Heart left ventricle (tissue), 16 donors: ENCODE results near the gene MED12L. TPM values are rescaled to one million over a fixed set of nuclear protein-coding genes. Genes with fewer than 3 reads are reported as not detected.
"Not testable (repeated sequence)": the region's sequence is repeated elsewhere in the genome, so short reads cannot be mapped to it uniquely, and the experiment has no call there.

Source experiments
- ATAC-seq, 4 donors: fragments of 200-7000 bp; cut with Tn5 transposase; one replicate each; pipeline ENCODE4 v1.9.1; 2020 to 2022; ENCODE audit warnings: moderate library complexity in 4 of 4, mild to moderate bottlenecking in 3 of 4, moderate number of reproducible peaks in 1 of 4
- DNase-seq, 5 donors: peaks; one replicate each; pipeline ENCODE4 v3.0.0-alpha.2; 2020
- H3K27ac ChIP-seq, 12 donors: fragments of 200-600 bp; sonication (generic) in 4 of 12; one replicate each; pipeline versions ENCODE4 v1.5.0 to v1.8.0; 2016 to 2022; ENCODE audit warnings: mild to moderate bottlenecking in 2 of 12
- H3K27me3 ChIP-seq, 9 donors: fragments of 200-600 bp; sonication (generic) in 2 of 9; one replicate each; pipeline versions ENCODE4 v1.5.1 to v1.8.0; 2016 to 2022; ENCODE audit warnings: mild to moderate bottlenecking in 3 of 9
- H3K36me3 ChIP-seq, 9 donors: fragments of 200-600 bp; sonication (generic) in 2 of 9; one replicate each; pipeline versions ENCODE4 v1.5.0 to v1.8.0; 2018 to 2022; ENCODE audit warnings: mild to moderate bottlenecking in 2 of 9
- H3K4me1 ChIP-seq, 12 donors: fragments of 200-600 bp; sonication (generic) in 4 of 12; one replicate each; pipeline versions ENCODE4 v1.5.0 to v1.8.0; 2016 to 2022; ENCODE audit warnings: mild to moderate bottlenecking in 3 of 12
- H3K4me3 ChIP-seq, 12 donors: fragments of 200-600 bp; sonication (generic) in 4 of 12; one replicate each; pipeline versions ENCODE4 v1.5.0 to v1.8.0; 2017 to 2022; ENCODE audit warnings: mild to moderate bottlenecking in 9 of 12, moderate library complexity in 4 of 12
- H3K9me3 ChIP-seq, 12 donors: fragments of 200-600 bp; sonication (generic) in 4 of 12; one replicate each; pipeline versions ENCODE4 v1.5.0 to v1.8.0; 2016 to 2022; ENCODE audit warnings: mild to moderate bottlenecking in 1 of 12
- CTCF ChIP-seq, 12 donors: fragments of 200-600 bp; sonication (generic) in 4 of 12; IDR thresholded peaks; one replicate each; pipeline versions ENCODE4 v1.5.0 to v1.8.0; 2018 to 2022; ENCODE audit warnings: antibody characterized with exemption in 12 of 12, mild to moderate bottlenecking in 5 of 12
- POLR2A ChIP-seq, 2 donors: fragments of 450-650 bp; IDR thresholded peaks; one replicate each; pipeline ENCODE4 v1.6.1; 2017; ENCODE audit warnings: antibody characterized with exemption in 2 of 2, mild to moderate bottlenecking in 2 of 2, moderate library complexity in 2 of 2
- WGBS, 4 donors: extraction: QIAGEN DNeasy Blood & Tissue Kit in 2 of 4; methylation state at CpG; one replicate each; pipeline versions ENCODE4 v1.1.5 to v1.1.7; 2013 to 2018; 5-methylcytosine and 5-hydroxymethylcytosine counted together
- intact Hi-C, 10 donors: fragments of 100-400 bp; cut with DNase I; formaldehyde crosslinking; loops; one replicate each; pipeline versions ENCODE4 v1.11.1 to v1.14.2; 2022
- polyA plus RNA-seq, 2 donors: library from polyadenylated mRNA; stranded (reverse); fragments of 200-250 nt; gene quantifications; one replicate each; pipeline ENCODE4 v1.2.3, GENCODE V29; 2013
- total RNA-seq, 9 donors: library from RNA; depleted of rRNA in 2 of 9; stranded (reverse); fragments of >200 nt in 2 of 9; fragmentation: NEBNext Ultra II Directional in 3 of 9; extraction: Animal tissue kit (Norgen Biotek cat#: 25700) in 3 of 9; gene quantifications; one replicate each; pipeline versions ENCODE4 v1.1.0 to v1.2.4, GENCODE V29; 2016 to 2023
- donor health status: ischemic (EF 13 %, LVEDD 7.1; RV severe dilation, severe dysfunction).
- donor health status: healthy with polysubstance abuse.
- donor health status: DM: no; HTN: yes; CAD: no.
- donor health status: DM: no; HTN: no; CAD: no.
- donor health status: ischemic (EF 25% LVEDD 6.9; RV normal size, moderate dysfunction).
- donor health status: ischemic (EF 25% LVEDD 5.7; RV mildly dilated, moderate dysfunction).
- donor health status: healthy.
- donor health status: DM: yes; HTN: yes; CAD: no.
- donor health status: ischemic (EF 35%, LVEDD 5.7; RV mildly dilated, moderate dysfunction).
- donor health status: nonischemic (EF 11% LVEDD 7.7; RV severe dilation, severe dysfunction).
- donor health status: DM: yes; HTN: yes; CAD: no.
- donor health status: PGD.
- donor health status: ischemic (EF 29% LVEDD 5.4; RV normal size, mild dysfunction).
- donor health status: nonischemic (EF 23%, LVEDD 6.1; RV moderate dilation, normal function).

Gene MED12L
- total and polyA plus RNA-seq, 11 donors: 0.06 to 2.1 (median 0.39) TPM

GRCh38 chr3:151075869-151076562 is 9.4 kb upstream of the MED12L start:
- Histone ChIP-seq H3K36me3 (no peaks in the 10 kb centered on the region), H3K27me3 (peaks cover 0 to 20% (median 0%) of the 10 kb centered on the region in 9 donors), H3K27ac (no peak overlapping the region), H3K4me1 (no peaks in the 10 kb centered on the region), H3K4me3 (no peak overlapping the region), H3K9me3 (no peaks in the 10 kb centered on the region)
- DNase-seq (no peak), ATAC-seq (no peak)
- TF ChIP-seq CTCF (IDR thresholded peaks at IDR 0.05): no peak
- TF ChIP-seq POLR2A (IDR thresholded peaks at IDR 0.05): no peak
- 82 to 92% (median 87%) methylated on average over 3 of the region's 3 CpGs for WGBS, 4 donors
- intact Hi-C loops: no loop called here

DNA sequence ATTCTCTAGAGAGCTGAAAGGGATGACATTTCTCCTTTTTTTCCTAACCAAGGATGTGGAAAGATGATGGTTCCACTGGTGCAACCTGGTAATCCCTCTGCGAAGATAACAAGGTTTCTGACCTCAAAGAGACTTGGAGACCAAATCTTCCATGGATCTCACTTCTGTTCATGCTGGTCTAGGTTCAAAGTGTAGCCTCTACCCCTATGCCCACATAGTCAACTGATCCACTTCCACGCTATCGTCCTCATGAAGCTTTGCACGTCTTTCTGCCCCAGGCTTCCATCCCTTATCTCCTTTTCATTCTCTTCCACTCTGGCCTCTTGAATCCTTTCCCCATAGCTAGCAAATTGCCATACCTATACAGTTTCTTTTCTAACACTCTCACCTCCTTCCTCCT is 8.8 kb upstream of the MED12L start:
- WGBS, 4 donors: 88 to 93% (median 90%) methylated on average over 4 of the region's 4 CpGs
- H3K9me3 ChIP-seq: no peaks in the 10 kb centered on the region
- H3K36me3 ChIP-seq: no peaks in the 10 kb centered on the region
- no peak overlapping the region for H3K4me3 ChIP-seq
- H3K4me1 ChIP-seq: no peaks in the 10 kb centered on the region
- DNase-seq (no peak), ATAC-seq (no peak)
- intact Hi-C loops: no loop called here
- no peak overlapping the region for H3K27ac ChIP-seq
- no peak for TF ChIP-seq CTCF (IDR thresholded peaks at IDR 0.05)
- no peak for TF ChIP-seq POLR2A (IDR thresholded peaks at IDR 0.05)
- peaks cover 0 to 20% (median 0%) of the 10 kb centered on the region in 9 donors for H3K27me3 ChIP-seq

DNA sequence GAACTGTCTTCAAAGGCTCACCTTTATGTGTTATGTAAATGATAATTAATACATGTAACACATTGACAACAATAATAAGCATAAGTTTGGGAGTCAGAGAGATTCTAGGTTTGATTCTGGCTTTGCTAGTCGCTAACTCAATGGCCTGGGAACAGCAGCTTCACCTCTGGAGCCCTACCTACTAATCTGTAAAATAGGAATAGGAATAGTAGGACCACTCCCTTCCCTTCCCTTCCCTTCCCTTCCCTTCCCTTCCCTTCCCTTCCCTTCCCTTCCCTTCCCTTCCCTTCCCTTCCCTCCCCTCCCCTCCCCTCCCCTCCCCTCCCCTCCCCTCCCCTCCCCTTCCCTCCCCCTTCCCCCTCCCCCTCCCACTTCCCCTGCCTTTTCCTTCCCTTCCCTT is 4.4 kb upstream of the MED12L start:
- H3K4me1 ChIP-seq: peaks cover 0 to 14% (median 6%) of the 10 kb centered on the region in 12 donors
- DNase-seq, intact Hi-C loops, H3K27ac ChIP-seq, H3K36me3 ChIP-seq, ATAC-seq, H3K4me3 ChIP-seq, H3K9me3 ChIP-seq: not testable (repeated sequence)
- H3K27me3 ChIP-seq: peaks cover 0 to 46% (median 17%) of the 10 kb centered on the region in 9 donors
- WGBS, 4 donors: 90 to 96% (median 92%) methylated on average over 1 of the region's 1 CpG

DNA sequence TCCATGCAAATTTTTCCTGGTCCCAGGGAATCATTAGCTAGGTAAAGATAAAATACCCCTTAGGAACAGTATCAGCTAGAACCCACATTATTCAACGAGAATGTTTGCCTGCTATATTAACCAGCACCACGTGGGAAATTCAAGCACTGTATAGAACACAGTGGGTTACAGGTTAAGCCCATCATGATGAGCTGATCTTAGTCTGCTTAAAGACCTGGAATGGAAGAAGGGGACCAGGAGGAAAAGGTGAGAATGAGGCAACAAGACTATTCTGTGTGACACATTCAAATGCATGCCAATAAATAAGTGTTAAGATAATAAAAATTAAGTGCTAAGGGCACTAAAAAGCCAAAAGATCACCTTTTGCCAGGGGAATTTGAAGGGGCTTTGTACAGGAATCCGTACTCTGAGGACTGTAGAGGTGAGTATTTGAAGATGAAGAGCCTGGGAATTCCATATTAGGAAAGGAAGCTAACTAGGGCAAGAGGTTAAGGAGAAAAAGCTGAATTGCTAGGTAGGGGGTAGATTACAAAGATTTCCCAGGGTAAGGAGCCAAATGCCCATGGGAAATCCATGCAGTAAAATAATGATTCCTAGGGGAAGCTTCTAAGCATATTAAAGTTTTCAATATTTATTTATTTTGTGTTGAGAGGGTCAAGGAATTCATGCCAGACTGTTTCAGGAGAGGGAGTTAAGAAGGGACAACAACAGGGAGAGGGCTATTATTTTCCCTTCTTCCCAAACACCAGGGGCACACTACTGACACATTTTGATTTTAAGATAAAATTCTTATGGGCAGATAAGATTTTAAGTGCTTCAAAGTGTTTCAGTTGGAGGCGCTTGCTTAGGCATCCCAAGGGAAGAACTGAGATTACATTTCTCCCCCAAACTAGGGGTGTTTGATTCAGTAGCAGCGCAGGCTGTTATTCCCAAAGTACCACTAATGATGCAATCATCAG is 2.3 kb upstream of the MED12L start:
- ATAC-seq (no peak), DNase-seq (no peak)
- no peak overlapping the region for H3K27ac ChIP-seq
- no peak for TF ChIP-seq CTCF (IDR thresholded peaks at IDR 0.05)
- no peak for TF ChIP-seq POLR2A (IDR thresholded peaks at IDR 0.05)
- no peak overlapping the region for H3K4me3 ChIP-seq
- no peaks in the 10 kb centered on the region for H3K9me3 ChIP-seq
- intact Hi-C loops: no loop called here
- no peaks in the 10 kb centered on the region for H3K36me3 ChIP-seq
- WGBS, 4 donors: 33 to 41% (median 36%) methylated on average over 5 of the region's 5 CpGs
- H3K27me3 ChIP-seq: peaks cover 0 to 66% (median 18%) of the 10 kb centered on the region in 9 donors
- peaks cover 0 to 27% (median 7%) of the 10 kb centered on the region in 12 donors for H3K4me1 ChIP-seq
